Activated T-cell treated with anti-CD3 and anti-CD28 coated beads for 1 hour (primary cell): ENCODE results near the gene TRIM29.

Source experiments
- DNase-seq: peaks from one replicate; pipeline ENCODE4 v3.0.0-alpha.2; 2020; ENCODE audit warnings: low read depth

TRIM29 gene

GRCh38 chr11:120096369-120097191, 41.3 kb downstream of the TRIM29 start:
- no peak for DNase-seq

- DNase-seq = no peak
These were observed 42.4 kb downstream of the TRIM29 start for GRCh38 chr11:120095516-120095915.

GRCh38 chr11:120091701-120092100, 46.2 kb downstream of the TRIM29 start:
- DNase-seq = no peak

GRCh38 chr11:120091121-120091520, 46.8 kb downstream of the TRIM29 start:
- no peak for DNase-seq

GRCh38 chr11:120090411-120090810, 47.5 kb downstream of the TRIM29 start:
- no peak for DNase-seq

- DNase-seq = no peak
These were observed 48.6 kb downstream of the TRIM29 start for GRCh38 chr11:120089036-120090001.

- DNase-seq = no peak
These were observed 49.9 kb downstream of the TRIM29 start for GRCh38 chr11:120088056-120088455.

GRCh38 chr11:120086651-120087050, 51.3 kb downstream of the TRIM29 start:
- no peak for DNase-seq

- DNase-seq = peak; percentile 7
These were observed 57.9 kb downstream of the TRIM29 start for GRCh38 chr11:120079750-120080610.

GRCh38 chr11:120078397-120078796, 59.5 kb downstream of the TRIM29 start:
- no peak for DNase-seq

- no peak for DNase-seq
These were observed 63.8 kb downstream of the TRIM29 start for GRCh38 chr11:120074076-120074475.

- no peak for DNase-seq
These were observed 64.7 kb downstream of the TRIM29 start for GRCh38 chr11:120073196-120073595.

GRCh38 chr11:120068114-120068573, 69.8 kb downstream of the TRIM29 start:
- DNase-seq = no peak

- DNase-seq = no peak
These were observed 70.3 kb downstream of the TRIM29 start for GRCh38 chr11:120067438-120068113.

- no peak for DNase-seq
These were observed 71.0 kb downstream of the TRIM29 start for GRCh38 chr11:120066738-120067437.

GRCh38 chr11:120065876-120066275, 72.0 kb downstream of the TRIM29 start:
- no peak for DNase-seq

- DNase-seq = no peak
These were observed 72.7 kb downstream of the TRIM29 start for GRCh38 chr11:120065176-120065575.

- no peak for DNase-seq
These were observed 73.6 kb downstream of the TRIM29 start for GRCh38 chr11:120064341-120064740.

GRCh38 chr11:120063686-120064340, 74.1 kb downstream of the TRIM29 start:
- no peak for DNase-seq

GRCh38 chr11:120062561-120062930, 75.4 kb downstream of the TRIM29 start:
- DNase-seq = no peak
